Activated CD4-positive, alpha-beta T cell treated with anti-CD3 and anti-CD28 coated beads for 36 hours (primary cell): ENCODE data around the gene TALDO1. TPM values are rescaled to one million over a fixed set of nuclear protein-coding genes. Genes with fewer than 3 reads are reported as not detected.

Experiments used
- ATAC-seq: fragments of 200-7000 bp; cut with Tn5 transposase; one replicate; pipeline ENCODE4 v1.10.0; 2021; ENCODE audit warnings: mild to moderate bottlenecking, moderate library complexity
- CTCF ChIA-PET: fragments of 350-600 bp; sonication (Branson Sonifier 250); formaldehyde crosslinking; loops from one replicate; lab custom pipeline; 2021; ENCODE audit warnings: antibody characterized with exemption; lab: Charles Lee
- POLR2A ChIA-PET: fragments of 350-600 bp; sonication (Branson Sonifier 250); formaldehyde crosslinking; loops from one replicate; lab custom pipeline; 2021; ENCODE audit warnings: antibody characterized with exemption, inconsistent platforms; lab: Charles Lee
- DNase-seq: peaks from one replicate; pipeline ENCODE4 v3.0.0-alpha.2; 2020
- H3K27ac Mint-ChIP-seq: one replicate; pipeline ENCODE4 v1.8.0; 2021; ENCODE audit warnings: mixed read lengths
- H3K27me3 Mint-ChIP-seq: one replicate; pipeline ENCODE4 v1.8.0; 2021; ENCODE audit warnings: mixed read lengths
- H3K36me3 Mint-ChIP-seq: one replicate; pipeline ENCODE4 v1.8.0; 2021; ENCODE audit warnings: low read depth, mixed read lengths
- H3K4me1 Mint-ChIP-seq: one replicate; pipeline ENCODE4 v1.8.0; 2021; ENCODE audit warnings: mixed read lengths
- H3K4me3 Mint-ChIP-seq: one replicate; pipeline ENCODE4 v1.8.0; 2021; ENCODE audit warnings: mild to moderate bottlenecking, moderate library complexity, mixed read lengths
- H3K9me3 Mint-ChIP-seq: one replicate; pipeline ENCODE4 v1.8.0; 2021; ENCODE audit warnings: low read depth, mixed read lengths
- intact Hi-C, 2 experiments: fragments of 100-400 bp; cut with DNase I in 1 of 2; cut with micrococcal nuclease in 1 of 2; formaldehyde crosslinking; loops; one replicate each; pipeline versions ENCODE4 v1.14.2 to v1.15.1; 2022 to 2024; cut with DNase I, micrococcal nuclease
- total RNA-seq, 2 experiments: library from RNA; stranded (reverse); gene quantifications; one replicate each; pipeline ENCODE4 v1.2.3, GENCODE V29; 2021

Gene TALDO1
- total RNA-seq, 2 experiments from 2014 or later: 239 to 246 TPM

- no peaks in the 10 kb centered on the region for H3K9me3 Mint-ChIP-seq
- ChIA-PET POLR2A (no interaction called here), CTCF (interaction anchor here (0.6 to 1.5 kb wide), 3 partner anchors 10 to 239 kb away, joined by 3 read pairs; partner anchors contain the start of genes DEAF1 and TMEM80)
- H3K4me1 Mint-ChIP-seq: no peaks in the 10 kb centered on the region
- no peak for DNase-seq
- intact Hi-C loops: no loop called here
- no peak overlapping the region for H3K27ac Mint-ChIP-seq
- peaks cover 4% of the 10 kb centered on the region for H3K36me3 Mint-ChIP-seq
- ATAC-seq: no peak
- peaks cover 9% of the 10 kb centered on the region for H3K27me3 Mint-ChIP-seq
- H3K4me3 Mint-ChIP-seq: no peak overlapping the region
Observed at GRCh38 chr11:704781-705645, 42.3 kb upstream of the TALDO1 start.

- intact Hi-C loops: no loop called here
- H3K9me3 Mint-ChIP-seq: no peaks in the 10 kb centered on the region
- ChIA-PET POLR2A (no interaction called here), CTCF (interaction anchor here (1.1 to 1.5 kb wide), 3 partner anchors 11 to 21 kb away, joined by 3 read pairs; partner anchors contain the start of genes DEAF1 and TMEM80)
- H3K4me3 Mint-ChIP-seq: no peak within 1 kb of the TSS
- H3K36me3 Mint-ChIP-seq: peaks cover 4% of the 10 kb centered on the region
- peak; percentile 33 for DNase-seq
- ATAC-seq: peak; percentile 34
- H3K27me3 Mint-ChIP-seq: peaks cover 9% of the 10 kb centered on the region
- H3K4me1 Mint-ChIP-seq: no peaks in the 10 kb centered on the region
- H3K27ac Mint-ChIP-seq: no peak within 1 kb of the TSS
Observed at GRCh38 chr11:705646-706438, 41.4 kb upstream of the TALDO1 start, which contains the start of gene EPS8L2. EPS8L2 (plus strand) TSS chr11:706231; CDS start chr11:709408, 3,177 bp downstream.

- intact Hi-C loops: no loop called here
- Mint-ChIP-seq H3K27ac (no peak overlapping the region), H3K36me3 (peaks cover 4% of the 10 kb centered on the region), H3K4me1 (no peaks in the 10 kb centered on the region), H3K4me3 (no peak overlapping the region), H3K9me3 (no peaks in the 10 kb centered on the region), H3K27me3 (peaks cover 12% of the 10 kb centered on the region)
- ChIA-PET CTCF (interaction anchor here (1.1 to 1.4 kb wide), 2 partner anchors 16 to 21 kb away, joined by 3 read pairs; no protein-coding TSS in a partner anchor), POLR2A (no interaction called here)
- ATAC-seq (no peak), DNase-seq (peak; percentile 25)
Observed at GRCh38 chr11:706439-706956, 40.8 kb upstream of the TALDO1 start.

GRCh38 chr11:706957-707816, 40.1 kb upstream of the TALDO1 start:
- ChIA-PET CTCF (interaction anchor here (1.4 kb wide), 1 partner anchor 15 kb away, joined by 3 read pairs; no protein-coding TSS in a partner anchor), POLR2A (no interaction called here)
- DNase-seq: no peak
- no peaks in the 10 kb centered on the region for H3K36me3 Mint-ChIP-seq
- H3K27me3 Mint-ChIP-seq: peaks cover 12% of the 10 kb centered on the region
- no peaks in the 10 kb centered on the region for H3K4me1 Mint-ChIP-seq
- intact Hi-C loops: no loop called here
- ATAC-seq: no peak
- no peak overlapping the region for H3K27ac Mint-ChIP-seq
- H3K9me3 Mint-ChIP-seq: no peaks in the 10 kb centered on the region
- no peak overlapping the region for H3K4me3 Mint-ChIP-seq

GRCh38 chr11:707817-708420, 39.3 kb upstream of the TALDO1 start:
- no peak overlapping the region for H3K4me3 Mint-ChIP-seq
- no peaks in the 10 kb centered on the region for H3K9me3 Mint-ChIP-seq
- intact Hi-C loops: no loop called here
- H3K36me3 Mint-ChIP-seq: no peaks in the 10 kb centered on the region
- H3K27ac Mint-ChIP-seq: no peak overlapping the region
- no peak for DNase-seq
- no peaks in the 10 kb centered on the region for H3K4me1 Mint-ChIP-seq
- H3K27me3 Mint-ChIP-seq: peaks cover 12% of the 10 kb centered on the region
- ChIA-PET CTCF (no interaction called here), POLR2A (no interaction called here)
- ATAC-seq: no peak

- ATAC-seq: no peak
- Mint-ChIP-seq H3K4me1 (no peaks in the 10 kb centered on the region), H3K36me3 (no peaks in the 10 kb centered on the region), H3K27ac (no peak overlapping the region), H3K4me3 (no peak overlapping the region), H3K27me3 (peaks cover 12% of the 10 kb centered on the region), H3K9me3 (no peaks in the 10 kb centered on the region)
- DNase-seq: no peak
- POLR2A ChIA-PET: no interaction called here
- intact Hi-C loops: no loop called here
- CTCF ChIA-PET: no interaction called here
Observed at GRCh38 chr11:708511-708910, 38.8 kb upstream of the TALDO1 start.

- Mint-ChIP-seq H3K36me3 (no peaks in the 10 kb centered on the region), H3K4me3 (no peak overlapping the region), H3K9me3 (no peaks in the 10 kb centered on the region), H3K27me3 (peaks cover 12% of the 10 kb centered on the region), H3K27ac (no peak overlapping the region), H3K4me1 (no peaks in the 10 kb centered on the region)
- DNase-seq (no peak), ATAC-seq (no peak)
- intact Hi-C loops: no loop called here
- ChIA-PET POLR2A (no interaction called here), CTCF (interaction anchor here (0.7 kb wide), 1 partner anchor 12 kb away, joined by 3 read pairs; no protein-coding TSS in a partner anchor)
Observed at GRCh38 chr11:709109-709997, 37.9 kb upstream of the TALDO1 start.

GRCh38 chr11:714436-714835, 32.8 kb upstream of the TALDO1 start:
- Mint-ChIP-seq H3K4me1 (no peaks in the 10 kb centered on the region), H3K9me3 (peaks cover 5% of the 10 kb centered on the region), H3K27me3 (peaks cover 13% of the 10 kb centered on the region), H3K4me3 (no peak overlapping the region), H3K27ac (no peak overlapping the region), H3K36me3 (no peaks in the 10 kb centered on the region)
- POLR2A ChIA-PET: no interaction called here
- DNase-seq: no peak
- intact Hi-C loops: no loop called here
- CTCF ChIA-PET: no interaction called here
- no peak for ATAC-seq

- intact Hi-C loops: loop anchor here (5.0 kb wide), 2 partner anchors 57 to 182 kb away; partner anchors contain the start of genes HRAS (in 1 of the 2) and LRRC56 (in 1 of the 2)
- CTCF ChIA-PET: interaction anchor here (1.2 kb wide), 2 partner anchors 15 to 19 kb away, joined by 4 to 5 read pairs; no protein-coding TSS in a partner anchor
- ATAC-seq: no peak
- H3K9me3 Mint-ChIP-seq: peaks cover 5% of the 10 kb centered on the region
- H3K4me1 Mint-ChIP-seq: peaks cover 9% of the 10 kb centered on the region
- no peak overlapping the region for H3K27ac Mint-ChIP-seq
- POLR2A ChIA-PET: no interaction called here
- DNase-seq: no peak
- H3K27me3 Mint-ChIP-seq: peaks cover 25% of the 10 kb centered on the region
- no peak overlapping the region for H3K4me3 Mint-ChIP-seq
- no peaks in the 10 kb centered on the region for H3K36me3 Mint-ChIP-seq
Observed at GRCh38 chr11:719214-720016, 27.8 kb upstream of the TALDO1 start.
